SK-N-SH (cell line): ENCODE results near the gene HRH1. TPM values are rescaled to one million over a fixed set of nuclear protein-coding genes. Genes with fewer than 3 reads are reported as not detected.

Experiments
- CTCF ChIA-PET: fragments of 300-600, 350-600 bp; formaldehyde crosslinking; extraction: SDS; loops from one replicate; lab custom pipeline; 2021; lab: Yijun Ruan, JAX
- POLR2A ChIA-PET: fragments of 350-600 bp; sonication (Branson Sonifier 250); formaldehyde crosslinking; extraction: SDS; loops from one replicate; lab custom pipeline; 2020; ENCODE audit warnings: antibody characterized with exemption, inconsistent platforms; lab: Yijun Ruan, JAX
- DNase-seq: peaks from one replicate; pipeline ENCODE4 v3.0.0; 2012
- H2AFZ ChIP-seq: fragments of 200-600 bp; sonication (generic); 2 replicates; pipeline ENCODE4 v1.8.1; 2016; ENCODE audit warnings: antibody characterized with exemption, mild to moderate bottlenecking, low read depth
- H3F3A ChIP-seq: fragments of 200-600 bp; sonication (generic); replicated peaks from 2 replicates; pipeline ENCODE3; 2016; ENCODE audit warnings: antibody characterized with exemption, mild to moderate bottlenecking; ENCODE audit not compliant: insufficient read depth
- H3K27ac ChIP-seq, 2 experiments: fragments of 200-500 bp in 1 of 2; fragments of 200-600 bp in 1 of 2; sonication (Bioruptor generic) in 1 of 2; sonication (generic), shearing (Covaris generic) in 1 of 2; 2 replicates each; pipeline versions ENCODE4 v1.5.1 to v1.6.1; 2014 to 2016; ENCODE audit warnings: low read depth in 2 of 2, inconsistent platforms in 1 of 2, low read length in 1 of 2, mild to moderate bottlenecking in 1 of 2, mixed read lengths in 1 of 2
- H3K27me3 ChIP-seq: fragments of 200-600 bp; sonication (generic), shearing (Covaris generic); 2 replicates; pipeline ENCODE4 v1.6.1; 2016; ENCODE audit warnings: mixed run types; ENCODE audit not compliant: insufficient read depth
- H3K36me3 ChIP-seq, 2 experiments: fragments of 200-500 bp in 1 of 2; fragments of 200-600 bp in 1 of 2; sonication (Bioruptor generic) in 1 of 2; sonication (generic) in 1 of 2; replicated peaks in 1 of 2; 2 replicates each; pipeline versions ENCODE3 to v1.5.1; 2014 to 2016; ENCODE audit warnings: low read length in 1 of 2, mild to moderate bottlenecking in 1 of 2; ENCODE audit not compliant: insufficient read depth in 2 of 2, control insufficient read depth in 1 of 2
- H3K4me1 ChIP-seq, 2 experiments: fragments of 200-500 bp in 1 of 2; fragments of 200-600 bp in 1 of 2; sonication (Bioruptor generic) in 1 of 2; sonication (generic), shearing (Covaris generic) in 1 of 2; 2 replicates each; pipeline versions ENCODE4 v1.5.1 to v1.6.1; 2014 to 2016; ENCODE audit warnings: low read depth in 1 of 2, low read length in 1 of 2, mixed run types in 1 of 2; ENCODE audit not compliant: insufficient read depth in 2 of 2, control insufficient read depth in 1 of 2
- H3K4me2 ChIP-seq: fragments of 200-600 bp; sonication (generic), shearing (Covaris generic); 2 replicates; pipeline ENCODE4 v1.6.1; 2017; ENCODE audit warnings: mixed run types
- H3K4me3 ChIP-seq, 2 experiments: fragments of 200-500 bp in 1 of 2; fragments of 200-600 bp in 1 of 2; sonication (Bioruptor generic) in 1 of 2; sonication (generic), shearing (Covaris generic) in 1 of 2; 2 replicates each; pipeline versions ENCODE4 v1.5.1 to v1.8.1; 2014 to 2016; ENCODE audit warnings: low read depth in 2 of 2, inconsistent platforms in 1 of 2, low read length in 1 of 2, mild to moderate bottlenecking in 1 of 2, mixed read lengths in 1 of 2, moderate library complexity in 1 of 2
- H3K79me2 ChIP-seq: fragments of 200-600 bp; sonication (generic); 2 replicates; pipeline ENCODE4 v1.8.1; 2017; ENCODE audit warnings: mild to moderate bottlenecking; ENCODE audit not compliant: insufficient read depth
- H3K9ac ChIP-seq: fragments of 200-600 bp; sonication (generic); 2 replicates; pipeline ENCODE4 v1.6.1; 2017; ENCODE audit warnings: mixed run types
- H3K9me2 ChIP-seq: fragments of 200-600 bp; sonication (generic); 2 replicates; pipeline ENCODE4 v1.6.1; 2017; ENCODE audit warnings: mixed run types
- H3K9me3 ChIP-seq: fragments of 200-600 bp; sonication (generic); 2 replicates; pipeline ENCODE4 v1.6.1; 2017; ENCODE audit warnings: mixed run types, mild to moderate bottlenecking, moderate library complexity
- H4K20me1 ChIP-seq: fragments of 200-600 bp; sonication (generic); 2 replicates; pipeline ENCODE4 v1.6.1; 2017; ENCODE audit warnings: mild to moderate bottlenecking, mixed run types; ENCODE audit not compliant: insufficient read depth
- CHD2 ChIP-seq: fragments of 150-350 bp; IDR thresholded peaks from 2 replicates; pipeline ENCODE4 v1.6.1; 2018; ENCODE audit warnings: low read length; ENCODE audit not compliant: partially characterized antibody
- ELF1 ChIP-seq: IDR thresholded peaks from 2 replicates; pipeline ENCODE4 v1.4.0; 2012
- EP300 ChIP-seq, 2 experiments: IDR thresholded peaks; 2 replicates each; pipeline versions ENCODE4 v1.4.0 to v1.6.1; 2012; ENCODE audit warnings: borderline replicate concordance in 1 of 2, low read depth in 1 of 2, low read length in 1 of 2
- FOSL2 ChIP-seq: IDR thresholded peaks from 2 replicates; pipeline ENCODE4 v1.4.0; 2012; ENCODE audit warnings: low read depth, mild to moderate bottlenecking, moderate library complexity, borderline replicate concordance
- FOXJ3 ChIP-seq: sonication (generic); formaldehyde crosslinking; IDR thresholded peaks from 2 replicates; pipeline ENCODE4 v1.5.1; 2020; ENCODE audit warnings: mild to moderate bottlenecking, missing genetic modification reagents
- FOXM1 ChIP-seq: IDR thresholded peaks from 2 replicates; pipeline ENCODE4 v1.4.0; 2012; ENCODE audit warnings: low read depth, mild to moderate bottlenecking
- JUND ChIP-seq: IDR thresholded peaks from 2 replicates; pipeline ENCODE4 v1.4.0; 2012
- MEF2A ChIP-seq: IDR thresholded peaks from 2 replicates; pipeline ENCODE4 v1.4.0; 2012; ENCODE audit warnings: low read depth, borderline replicate concordance
- NFIC ChIP-seq: IDR thresholded peaks from 2 replicates; pipeline ENCODE4 v1.4.0; 2012; ENCODE audit warnings: borderline replicate concordance
- POLR2AphosphoS5 ChIP-seq: IDR thresholded peaks from 2 replicates; pipeline ENCODE4 v1.6.1; 2012; ENCODE audit warnings: low read depth, low read length
- RFX5 ChIP-seq: IDR thresholded peaks from 2 replicates; pipeline ENCODE4 v1.6.1; 2012; ENCODE audit warnings: mild to moderate bottlenecking, improper control_type of control experiment, low read length
- RXRA ChIP-seq: IDR thresholded peaks from 2 replicates; pipeline ENCODE4 v1.4.0; 2012; ENCODE audit warnings: low read depth, mild to moderate bottlenecking, borderline replicate concordance
- SIN3A ChIP-seq: IDR thresholded peaks from 2 replicates; pipeline ENCODE4 v1.6.1; 2012; ENCODE audit warnings: low read depth, mild to moderate bottlenecking, low read length, moderate library complexity, borderline replicate concordance
- TCF12 ChIP-seq: IDR thresholded peaks from 2 replicates; pipeline ENCODE4 v1.4.0; 2012
- TEAD4 ChIP-seq: IDR thresholded peaks from 2 replicates; pipeline ENCODE4 v1.4.0; 2012; ENCODE audit warnings: mild to moderate bottlenecking, borderline replicate concordance; ENCODE audit not compliant: insufficient read depth
- WGBS: methylation state at CpG from one replicate; pipeline ENCODE4 v1.1.6; 2017; ENCODE audit warnings: low lambda C conversion rate; 5-methylcytosine and 5-hydroxymethylcytosine counted together
- polyA plus RNA-seq, 3 experiments: library from polyadenylated mRNA; depleted of rRNA; stranded (reverse); fragments of >200 nt; gene quantifications; 2 replicates each; pipeline ENCODE4 v1.2.3, GENCODE V29; 2012
- TF ChIP-seq, protein P1 (sequence below): IDR thresholded peaks from 2 replicates; pipeline ENCODE4 v1.4.0; 2012; ENCODE audit warnings: low read depth
- TF ChIP-seq, protein P2 (sequence below): IDR thresholded peaks from 2 replicates; pipeline ENCODE4; 2012
- TF ChIP-seq, protein P3 (sequence below): IDR thresholded peaks from 2 replicates; pipeline ENCODE4 v1.4.0; 2012; ENCODE audit warnings: low read depth, borderline replicate concordance
- TF ChIP-seq, protein P4 (sequence below): fragments of 200-600 bp; sonication (generic); IDR thresholded peaks from 2 replicates; pipeline ENCODE4 v1.6.1; 2017; ENCODE audit warnings: antibody characterized with exemption, mild to moderate bottlenecking, moderate library complexity

HRH1 gene
- polyA plus RNA-seq, 1 of the 3 experiments (the other 2 are of a cell fraction): 6.2 TPM

DNA sequence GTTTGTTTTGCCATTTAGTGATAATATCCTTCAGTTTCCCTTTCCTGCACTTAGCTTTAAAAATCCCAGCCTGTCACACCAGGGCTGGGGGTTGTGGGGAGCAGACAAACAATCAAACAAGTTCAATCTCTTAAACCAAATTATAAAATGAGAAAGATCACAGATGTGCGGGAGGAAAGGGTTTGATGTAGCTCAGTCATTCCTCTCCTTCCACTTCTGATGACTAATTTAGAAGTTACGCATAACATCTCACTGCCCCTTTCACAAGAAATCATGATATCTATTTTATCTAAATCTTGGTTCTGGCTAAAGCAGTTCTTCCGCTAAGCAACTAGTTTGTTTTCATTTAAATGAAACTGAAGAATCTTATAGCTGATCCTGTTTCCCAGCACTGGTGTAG, 83.8 kb downstream of the HRH1 start (continued):
- no peak for TF ChIP-seq CHD2
- TF ChIP-seq FOSL2: peak; percentile 90

DNA sequence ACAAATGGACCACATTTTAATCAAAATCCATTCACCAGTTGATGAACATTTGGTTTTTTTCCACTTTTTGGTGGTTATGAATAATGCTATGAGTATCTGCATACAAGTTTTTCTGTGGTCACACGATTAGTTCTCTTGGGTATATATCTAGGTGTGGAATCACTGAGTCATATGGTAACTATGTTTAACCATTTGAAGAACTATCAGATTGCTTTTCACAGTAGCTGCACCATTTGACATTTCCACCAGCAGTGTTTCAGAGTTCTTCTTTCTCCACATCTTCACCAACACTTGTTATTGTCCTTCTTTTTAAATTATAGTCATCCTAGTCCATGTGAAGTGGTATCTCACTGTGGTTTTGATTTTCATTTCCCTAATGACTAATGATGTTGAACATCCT, 84.6 kb downstream of the HRH1 start:
- Histone ChIP-seq H3K79me2 (peaks cover 74% of the 10 kb centered on the region), H4K20me1 (no peaks in the 10 kb centered on the region), H3K27ac (peak overlapping the region; percentile 72 to 98; a peak in 3 of 4 replicates), H3K4me3 (peak overlapping the region in 1 of 2 experiments; percentile 39; a peak in 2 of 4 replicates), H3K9me3 (peaks cover 7% of the 10 kb centered on the region; the same call in 1 of the 2 replicates), H3K36me3 (peaks cover 0 to 16% of the 10 kb centered on the region in 2 experiments), H3F3A (peaks cover 40% of the 10 kb centered on the region), H3K4me2 (peak overlapping the region; percentile 78), H3K4me1 (peaks cover 0 to 10% of the 10 kb centered on the region in 2 experiments; a peak in 3 of 4 replicates), H3K9ac (peak overlapping the region; percentile 72), H3K27me3 (no peaks in the 10 kb centered on the region), H2AFZ (no peak overlapping the region), H3K9me2 (no peaks in the 10 kb centered on the region)
- ChIA-PET POLR2A (no interaction called here), CTCF (interaction anchor here (0.9 to 3.9 kb wide), 5 partner anchors 21 to 179 kb away, joined by 3 to 48 read pairs (median 5); no protein-coding TSS in a partner anchor)
- WGBS: 3% methylated on average over 1 of the region's 1 CpG
- TF ChIP-seq POLR2AphosphoS5 (peak; percentile 68; the same call in 1 of the 2 replicates), NFIC (peak; percentile 77), JUND (peak; percentile 96), EP300 (IDR thresholded peaks at IDR 0.05; ENCODE audit: borderline replicate concordance in 1 of 2, low read depth in 1 of 2, low read length in 1 of 2) (peak in 1 of 2 experiments; percentile 92; a peak in 3 of 4 replicates), TCF12 (peak; percentile 91), FOSL2 (peak; percentile 95), FOXM1 (peak; percentile 78), RXRA (peak; percentile 77), FOXJ3 (no peak), SIN3A (no peak), TEAD4 (peak; percentile 81), MEF2A (peak; percentile 51; the same call in 1 of the 2 replicates), RFX5 (no peak), ELF1 (no peak)
- TF ChIP-seq, protein P1, sequence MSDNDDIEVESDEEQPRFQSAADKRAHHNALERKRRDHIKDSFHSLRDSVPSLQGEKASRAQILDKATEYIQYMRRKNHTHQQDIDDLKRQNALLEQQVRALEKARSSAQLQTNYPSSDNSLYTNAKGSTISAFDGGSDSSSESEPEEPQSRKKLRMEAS: peak; percentile 57; the same call in 1 of the 2 replicates
- TF ChIP-seq, protein P2, sequence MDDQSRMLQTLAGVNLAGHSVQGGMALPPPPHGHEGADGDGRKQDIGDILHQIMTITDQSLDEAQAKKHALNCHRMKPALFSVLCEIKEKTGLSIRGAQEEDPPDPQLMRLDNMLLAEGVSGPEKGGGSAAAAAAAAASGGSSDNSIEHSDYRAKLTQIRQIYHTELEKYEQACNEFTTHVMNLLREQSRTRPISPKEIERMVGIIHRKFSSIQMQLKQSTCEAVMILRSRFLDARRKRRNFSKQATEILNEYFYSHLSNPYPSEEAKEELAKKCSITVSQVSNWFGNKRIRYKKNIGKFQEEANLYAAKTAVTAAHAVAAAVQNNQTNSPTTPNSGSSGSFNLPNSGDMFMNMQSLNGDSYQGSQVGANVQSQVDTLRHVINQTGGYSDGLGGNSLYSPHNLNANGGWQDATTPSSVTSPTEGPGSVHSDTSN: peak; percentile 77
- TF ChIP-seq, protein P3, sequence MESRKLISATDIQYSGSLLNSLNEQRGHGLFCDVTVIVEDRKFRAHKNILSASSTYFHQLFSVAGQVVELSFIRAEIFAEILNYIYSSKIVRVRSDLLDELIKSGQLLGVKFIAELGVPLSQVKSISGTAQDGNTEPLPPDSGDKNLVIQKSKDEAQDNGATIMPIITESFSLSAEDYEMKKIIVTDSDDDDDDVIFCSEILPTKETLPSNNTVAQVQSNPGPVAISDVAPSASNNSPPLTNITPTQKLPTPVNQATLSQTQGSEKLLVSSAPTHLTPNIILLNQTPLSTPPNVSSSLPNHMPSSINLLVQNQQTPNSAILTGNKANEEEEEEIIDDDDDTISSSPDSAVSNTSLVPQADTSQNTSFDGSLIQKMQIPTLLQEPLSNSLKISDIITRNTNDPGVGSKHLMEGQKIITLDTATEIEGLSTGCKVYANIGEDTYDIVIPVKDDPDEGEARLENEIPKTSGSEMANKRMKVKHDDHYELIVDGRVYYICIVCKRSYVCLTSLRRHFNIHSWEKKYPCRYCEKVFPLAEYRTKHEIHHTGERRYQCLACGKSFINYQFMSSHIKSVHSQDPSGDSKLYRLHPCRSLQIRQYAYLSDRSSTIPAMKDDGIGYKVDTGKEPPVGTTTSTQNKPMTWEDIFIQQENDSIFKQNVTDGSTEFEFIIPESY: peak; percentile 54; the same call in 1 of the 2 replicates
- TF ChIP-seq, protein P4, sequence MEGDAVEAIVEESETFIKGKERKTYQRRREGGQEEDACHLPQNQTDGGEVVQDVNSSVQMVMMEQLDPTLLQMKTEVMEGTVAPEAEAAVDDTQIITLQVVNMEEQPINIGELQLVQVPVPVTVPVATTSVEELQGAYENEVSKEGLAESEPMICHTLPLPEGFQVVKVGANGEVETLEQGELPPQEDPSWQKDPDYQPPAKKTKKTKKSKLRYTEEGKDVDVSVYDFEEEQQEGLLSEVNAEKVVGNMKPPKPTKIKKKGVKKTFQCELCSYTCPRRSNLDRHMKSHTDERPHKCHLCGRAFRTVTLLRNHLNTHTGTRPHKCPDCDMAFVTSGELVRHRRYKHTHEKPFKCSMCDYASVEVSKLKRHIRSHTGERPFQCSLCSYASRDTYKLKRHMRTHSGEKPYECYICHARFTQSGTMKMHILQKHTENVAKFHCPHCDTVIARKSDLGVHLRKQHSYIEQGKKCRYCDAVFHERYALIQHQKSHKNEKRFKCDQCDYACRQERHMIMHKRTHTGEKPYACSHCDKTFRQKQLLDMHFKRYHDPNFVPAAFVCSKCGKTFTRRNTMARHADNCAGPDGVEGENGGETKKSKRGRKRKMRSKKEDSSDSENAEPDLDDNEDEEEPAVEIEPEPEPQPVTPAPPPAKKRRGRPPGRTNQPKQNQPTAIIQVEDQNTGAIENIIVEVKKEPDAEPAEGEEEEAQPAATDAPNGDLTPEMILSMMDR: no peak
- no peak for DNase-seq
